ENCODE measurements around the gene PLEKHA8. TPM values are rescaled to one million over a fixed set of nuclear protein-coding genes. Genes with fewer than 3 reads are reported as not detected.

The PLEKHA8 gene
- total and polyA plus RNA-seq, 12 donors = 2.1 to 14.5 (median 6.3) TPM

DNA sequence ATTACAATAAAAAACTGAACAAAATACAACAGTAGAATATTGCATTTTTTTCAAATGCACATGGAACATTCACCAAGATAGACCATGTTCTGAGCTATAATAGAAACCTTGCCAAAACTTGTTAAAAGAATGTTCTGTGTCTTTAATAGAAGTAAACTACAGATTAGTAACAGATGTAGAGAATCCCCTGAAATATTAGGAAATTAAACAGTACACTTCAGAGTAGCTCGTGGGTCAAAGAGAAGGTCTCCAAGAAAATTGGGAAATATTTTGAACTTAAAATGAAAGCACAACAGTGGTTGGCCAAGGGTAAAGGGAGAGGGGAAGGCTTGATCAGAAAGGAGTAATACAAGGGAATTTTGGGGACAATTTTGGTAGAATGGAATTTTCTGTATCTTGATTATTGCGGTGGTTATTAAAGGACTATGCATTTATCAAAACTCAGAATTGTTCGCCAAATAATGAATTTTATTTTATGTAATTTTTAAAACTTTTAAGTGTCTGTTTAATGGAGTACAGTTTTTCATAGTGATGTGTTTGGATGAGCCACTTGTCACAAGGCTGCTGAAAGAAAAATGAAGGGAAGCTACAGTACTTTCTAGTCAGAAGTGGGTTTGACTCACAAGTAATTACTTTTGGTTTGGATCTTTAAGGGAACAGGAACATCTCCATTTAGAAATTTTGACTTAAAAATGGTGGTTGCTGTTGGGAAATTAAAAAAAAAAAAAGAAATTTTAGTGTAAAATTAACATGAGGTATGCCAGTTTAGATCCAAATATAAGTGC lies 10.2 kb downstream of the PLEKHA8 start:
- Histone ChIP-seq H3K9me3 (replicated peaks in 1 of 3) (no peaks in the 10 kb centered on the region), H3K36me3 (replicated peaks in 1 of 2) (no peaks in the 10 kb centered on the region), H3K4me3 (no peak overlapping the region), H3K27me3 (no peaks in the 10 kb centered on the region), H3K4me1 (replicated peaks in 1 of 2) (peaks cover 7 to 12% of the 10 kb centered on the region in 2 donors), H3K27ac (no peak overlapping the region)
- DNase-seq = no peak
- 77 to 87% (median 83%) methylated on average over 3 of the region's 3 CpGs for WGBS, 4 donors
- intact Hi-C loops (cut with DNase I) = no loop called here
- no peak for TF ChIP-seq POLR2A (IDR thresholded peaks at IDR 0.05)
- TF ChIP-seq, protein P1, sequence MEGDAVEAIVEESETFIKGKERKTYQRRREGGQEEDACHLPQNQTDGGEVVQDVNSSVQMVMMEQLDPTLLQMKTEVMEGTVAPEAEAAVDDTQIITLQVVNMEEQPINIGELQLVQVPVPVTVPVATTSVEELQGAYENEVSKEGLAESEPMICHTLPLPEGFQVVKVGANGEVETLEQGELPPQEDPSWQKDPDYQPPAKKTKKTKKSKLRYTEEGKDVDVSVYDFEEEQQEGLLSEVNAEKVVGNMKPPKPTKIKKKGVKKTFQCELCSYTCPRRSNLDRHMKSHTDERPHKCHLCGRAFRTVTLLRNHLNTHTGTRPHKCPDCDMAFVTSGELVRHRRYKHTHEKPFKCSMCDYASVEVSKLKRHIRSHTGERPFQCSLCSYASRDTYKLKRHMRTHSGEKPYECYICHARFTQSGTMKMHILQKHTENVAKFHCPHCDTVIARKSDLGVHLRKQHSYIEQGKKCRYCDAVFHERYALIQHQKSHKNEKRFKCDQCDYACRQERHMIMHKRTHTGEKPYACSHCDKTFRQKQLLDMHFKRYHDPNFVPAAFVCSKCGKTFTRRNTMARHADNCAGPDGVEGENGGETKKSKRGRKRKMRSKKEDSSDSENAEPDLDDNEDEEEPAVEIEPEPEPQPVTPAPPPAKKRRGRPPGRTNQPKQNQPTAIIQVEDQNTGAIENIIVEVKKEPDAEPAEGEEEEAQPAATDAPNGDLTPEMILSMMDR (IDR thresholded peaks at IDR 0.05) = no peak

DNA sequence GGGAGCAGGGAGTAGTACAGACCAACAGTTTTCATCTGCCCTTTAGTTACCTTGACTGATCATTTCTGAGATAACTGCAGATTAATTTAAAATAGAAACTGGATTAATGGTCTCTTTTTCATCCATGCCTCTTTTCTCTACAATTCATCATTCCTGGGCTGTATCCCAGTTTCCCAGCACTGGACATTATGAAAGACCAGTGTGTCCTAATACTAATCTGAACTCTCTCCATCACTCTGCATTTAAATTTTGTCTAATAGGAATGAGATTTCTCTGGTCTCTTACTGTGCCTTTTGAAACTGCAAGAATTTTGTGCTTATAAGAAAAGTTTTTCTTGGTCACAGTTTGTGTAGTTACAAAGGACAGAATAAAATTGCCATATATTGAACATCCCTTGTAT lies 12.7 kb downstream of the PLEKHA8 start:
- TF ChIP-seq POLR2A (IDR thresholded peaks at IDR 0.05) = no peak
- TF ChIP-seq, protein P1 (IDR thresholded peaks at IDR 0.05) = no peak
- Histone ChIP-seq H3K9me3 (replicated peaks in 1 of 3) (no peaks in the 10 kb centered on the region), H3K36me3 (replicated peaks in 1 of 2) (no peaks in the 10 kb centered on the region), H3K4me1 (replicated peaks in 1 of 2) (peaks cover 7 to 12% of the 10 kb centered on the region in 2 donors), H3K27me3 (no peaks in the 10 kb centered on the region), H3K27ac (no peak overlapping the region), H3K4me3 (no peak overlapping the region)
- DNase-seq = peak in 2 of 7 donors; percentile 27 to 29
- intact Hi-C loops (cut with DNase I) = no loop called here

DNA sequence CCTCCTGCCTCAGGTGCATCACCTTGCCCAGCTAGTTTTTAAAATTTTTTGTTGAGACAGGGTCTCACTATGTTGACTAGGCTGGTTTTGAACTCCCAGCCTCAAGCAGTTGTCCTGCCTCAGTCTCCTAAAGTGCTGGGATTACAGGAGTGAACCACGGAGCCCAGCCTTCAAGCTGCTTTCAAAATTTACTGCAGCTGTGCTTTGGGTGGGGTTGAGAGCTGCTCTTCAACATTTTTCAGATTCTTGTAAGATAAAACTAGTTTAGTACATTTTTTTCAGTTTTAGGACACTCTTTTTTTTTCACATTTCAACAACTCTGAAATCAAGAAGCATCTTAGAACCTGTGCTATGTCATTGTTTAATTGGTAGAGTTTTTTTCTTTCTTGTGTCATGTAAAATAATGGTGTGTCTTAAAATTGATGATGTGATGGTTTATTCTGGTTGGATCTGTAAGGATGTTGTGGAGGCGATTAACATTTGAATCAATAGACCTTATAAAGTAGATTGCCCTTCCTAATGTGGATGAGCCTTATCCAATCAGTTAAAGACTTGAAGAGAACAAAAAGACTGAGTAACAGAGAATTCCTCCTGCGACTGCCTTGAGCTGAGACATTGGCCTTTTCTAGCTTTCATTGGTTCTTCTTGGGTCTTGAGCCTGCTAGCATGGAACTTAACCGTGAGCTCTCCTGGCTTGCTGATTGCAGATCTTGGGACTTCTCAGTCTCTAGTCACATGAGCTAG lies 13.5 kb downstream of the PLEKHA8 start:
- intact Hi-C loops (cut with DNase I) = no loop called here
- H3K4me1 ChIP-seq (replicated peaks in 1 of 2) = peaks cover 7 to 12% of the 10 kb centered on the region in 2 donors
- WGBS, 4 donors = 86 to 95% (median 91%) methylated on average over 4 of the region's 4 CpGs
- H3K4me3 ChIP-seq = no peak overlapping the region
- H3K27ac ChIP-seq = no peak overlapping the region
- DNase-seq = no peak
- H3K9me3 ChIP-seq (replicated peaks in 1 of 3) = no peaks in the 10 kb centered on the region
- TF ChIP-seq POLR2A (IDR thresholded peaks at IDR 0.05) = no peak
- TF ChIP-seq, protein P1 (IDR thresholded peaks at IDR 0.05) = no peak
- no peaks in the 10 kb centered on the region for H3K27me3 ChIP-seq
- peaks cover 0 to 5% of the 10 kb centered on the region in 2 donors for H3K36me3 ChIP-seq (replicated peaks in 1 of 2)

DNA sequence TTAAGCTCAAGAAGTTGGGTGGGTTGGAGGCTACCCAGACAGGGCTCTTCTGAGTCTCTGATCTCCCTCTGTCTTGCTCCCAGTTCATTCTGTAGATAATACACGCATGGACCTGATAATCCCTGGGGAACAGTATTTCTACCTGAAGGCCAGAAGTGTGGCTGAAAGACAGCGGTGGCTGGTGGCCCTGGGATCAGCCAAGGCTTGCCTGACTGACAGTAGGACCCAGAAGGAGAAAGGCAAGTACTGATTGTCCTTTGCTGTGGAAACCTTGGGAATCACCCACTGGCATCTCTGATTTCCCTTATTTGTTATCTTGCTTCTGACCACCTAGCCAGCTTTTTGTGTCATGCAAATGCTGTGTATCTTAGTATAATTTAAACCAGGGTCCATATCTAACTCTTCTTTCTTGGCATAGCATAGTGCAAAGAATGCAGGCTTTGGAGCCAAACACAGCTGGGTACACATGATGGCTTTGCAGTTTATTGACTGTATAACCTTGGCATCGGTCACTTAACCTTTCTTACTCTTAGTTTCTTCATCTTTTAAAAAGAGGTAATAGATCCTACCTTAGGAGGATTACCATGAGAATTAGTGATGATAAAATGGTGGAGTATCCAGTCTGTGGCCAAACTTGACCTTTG lies 18.0 kb downstream of the PLEKHA8 start:
- Histone ChIP-seq H3K36me3 (replicated peaks in 1 of 2) (peaks cover 0 to 28% of the 10 kb centered on the region in 2 donors), H3K27ac (no peak overlapping the region), H3K9me3 (replicated peaks in 1 of 3) (no peaks in the 10 kb centered on the region), H3K27me3 (no peaks in the 10 kb centered on the region), H3K4me3 (no peak overlapping the region), H3K4me1 (replicated peaks in 1 of 2) (no peaks in the 10 kb centered on the region)
- TF ChIP-seq, protein P1 (IDR thresholded peaks at IDR 0.05) = no peak
- no peak for TF ChIP-seq POLR2A (IDR thresholded peaks at IDR 0.05)
- DNase-seq = no peak
- WGBS, 4 donors = 85 to 96% (median 94%) methylated on average over 3 of the region's 3 CpGs
- intact Hi-C loops (cut with DNase I) = no loop called here

Data from adrenal gland (tissue), 12 donors.